LoVo (cell line): Measurements from ENCODE around the gene BMPER.
A peak's percentile ranks its signal among the peaks of the same experiment; 100 is the strongest.

Experiments
- DNase-seq: peaks from one replicate; pipeline ENCODE4 v3.0.0-alpha.2; 2016; ENCODE audit warnings: low spot score

The BMPER gene

GRCh38 chr7:33923440-33924229 is 18.3 kb downstream of the BMPER start:
- DNase-seq: no peak

GRCh38 chr7:33926535-33926934 is 21.2 kb downstream of the BMPER start:
- DNase-seq: no peak

GRCh38 chr7:33928986-33929385 is 23.6 kb downstream of the BMPER start:
- no peak for DNase-seq

- DNase-seq: no peak
Observed at GRCh38 chr7:33932221-33932620, 26.9 kb downstream of the BMPER start.

GRCh38 chr7:33932832-33933468 is 27.6 kb downstream of the BMPER start:
- peak; percentile 84 for DNase-seq

- no peak for DNase-seq
Observed at GRCh38 chr7:33933611-33934281, 28.4 kb downstream of the BMPER start.

GRCh38 chr7:33934391-33934790 is 29.1 kb downstream of the BMPER start:
- no peak for DNase-seq

- no peak for DNase-seq
Observed at GRCh38 chr7:33936503-33936902, 31.2 kb downstream of the BMPER start.

- no peak for DNase-seq
Observed at GRCh38 chr7:33937871-33938270, 32.5 kb downstream of the BMPER start.

GRCh38 chr7:33939121-33939520 is 33.8 kb downstream of the BMPER start:
- no peak for DNase-seq

- no peak for DNase-seq
Observed at GRCh38 chr7:33940503-33940902, 35.2 kb downstream of the BMPER start.

- DNase-seq: no peak
Observed at GRCh38 chr7:33941418-33941817, 36.1 kb downstream of the BMPER start.

GRCh38 chr7:33946094-33946699 is 40.9 kb downstream of the BMPER start:
- no peak for DNase-seq

GRCh38 chr7:33950047-33950714 is 44.8 kb downstream of the BMPER start:
- DNase-seq: no peak

GRCh38 chr7:33952824-33953223 is 47.5 kb downstream of the BMPER start:
- no peak for DNase-seq

GRCh38 chr7:33958104-33958503 is 52.8 kb downstream of the BMPER start:
- DNase-seq: no peak

- DNase-seq: no peak
Observed at GRCh38 chr7:33959676-33960075, 54.3 kb downstream of the BMPER start.

GRCh38 chr7:33961948-33962347 is 56.6 kb downstream of the BMPER start:
- DNase-seq: no peak

- DNase-seq: no peak
Observed at GRCh38 chr7:33964417-33965182, 59.3 kb downstream of the BMPER start.

- no peak for DNase-seq
Observed at GRCh38 chr7:33965183-33965744, 59.9 kb downstream of the BMPER start.

GRCh38 chr7:33968591-33968990 is 63.3 kb downstream of the BMPER start:
- DNase-seq: no peak
